Measurements from ENCODE around the gene PMM1.
A peak's percentile ranks its signal among the peaks of the same experiment; 100 is the strongest.

PMM1 gene

DNA sequence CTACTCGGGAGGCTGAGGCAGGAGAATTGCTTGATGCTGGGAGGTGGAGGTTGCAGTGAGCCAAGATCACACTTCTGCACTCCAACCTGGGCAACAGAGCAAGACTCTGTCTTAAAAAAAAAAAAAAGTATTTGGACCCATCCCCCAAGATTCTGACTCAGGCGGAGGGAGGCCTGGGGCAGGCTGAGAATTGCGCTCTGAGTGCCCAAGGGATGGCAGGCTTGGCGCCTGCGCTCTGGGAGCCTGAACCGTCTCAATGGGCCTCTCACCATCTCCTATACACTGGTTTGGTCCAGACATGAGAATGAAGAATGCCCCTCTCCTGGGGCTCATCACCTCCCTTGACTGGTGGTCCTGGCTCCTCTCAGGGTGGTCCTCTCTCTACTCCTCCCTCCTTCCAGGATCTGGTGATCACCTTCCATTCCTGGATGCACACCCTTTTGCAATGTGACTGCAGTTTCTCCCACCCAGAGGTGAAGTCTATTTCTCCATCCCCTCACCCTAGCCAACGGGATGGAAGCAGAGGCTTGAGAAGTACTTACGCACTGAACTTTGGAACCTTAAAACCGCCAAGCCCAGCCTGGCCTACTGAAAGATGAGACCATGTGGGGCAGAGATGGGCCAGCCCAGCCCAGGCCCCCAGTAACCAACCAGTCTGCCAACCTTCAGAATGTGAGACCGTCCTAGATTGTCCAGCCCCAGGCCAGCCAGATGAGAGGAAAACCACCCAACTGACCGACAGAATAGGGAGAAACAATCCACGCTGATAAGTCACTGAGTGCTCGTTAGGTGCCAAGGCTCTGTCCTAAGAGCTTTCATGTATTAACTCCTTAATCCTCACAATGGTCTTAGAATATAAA, 50.3 kb downstream of the PMM1 start:
- TF ChIP-seq, protein P1, sequence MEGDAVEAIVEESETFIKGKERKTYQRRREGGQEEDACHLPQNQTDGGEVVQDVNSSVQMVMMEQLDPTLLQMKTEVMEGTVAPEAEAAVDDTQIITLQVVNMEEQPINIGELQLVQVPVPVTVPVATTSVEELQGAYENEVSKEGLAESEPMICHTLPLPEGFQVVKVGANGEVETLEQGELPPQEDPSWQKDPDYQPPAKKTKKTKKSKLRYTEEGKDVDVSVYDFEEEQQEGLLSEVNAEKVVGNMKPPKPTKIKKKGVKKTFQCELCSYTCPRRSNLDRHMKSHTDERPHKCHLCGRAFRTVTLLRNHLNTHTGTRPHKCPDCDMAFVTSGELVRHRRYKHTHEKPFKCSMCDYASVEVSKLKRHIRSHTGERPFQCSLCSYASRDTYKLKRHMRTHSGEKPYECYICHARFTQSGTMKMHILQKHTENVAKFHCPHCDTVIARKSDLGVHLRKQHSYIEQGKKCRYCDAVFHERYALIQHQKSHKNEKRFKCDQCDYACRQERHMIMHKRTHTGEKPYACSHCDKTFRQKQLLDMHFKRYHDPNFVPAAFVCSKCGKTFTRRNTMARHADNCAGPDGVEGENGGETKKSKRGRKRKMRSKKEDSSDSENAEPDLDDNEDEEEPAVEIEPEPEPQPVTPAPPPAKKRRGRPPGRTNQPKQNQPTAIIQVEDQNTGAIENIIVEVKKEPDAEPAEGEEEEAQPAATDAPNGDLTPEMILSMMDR (IDR thresholded peaks at IDR 0.05; ENCODE audit: control insufficient read depth, extremely low read depth, insufficient read depth), result no peak
- H3K4me3 ChIP-seq (ENCODE audit: low read depth, low read length), result no peak overlapping the region
- no peak for DNase-seq (ENCODE audit: low read depth)

DNA sequence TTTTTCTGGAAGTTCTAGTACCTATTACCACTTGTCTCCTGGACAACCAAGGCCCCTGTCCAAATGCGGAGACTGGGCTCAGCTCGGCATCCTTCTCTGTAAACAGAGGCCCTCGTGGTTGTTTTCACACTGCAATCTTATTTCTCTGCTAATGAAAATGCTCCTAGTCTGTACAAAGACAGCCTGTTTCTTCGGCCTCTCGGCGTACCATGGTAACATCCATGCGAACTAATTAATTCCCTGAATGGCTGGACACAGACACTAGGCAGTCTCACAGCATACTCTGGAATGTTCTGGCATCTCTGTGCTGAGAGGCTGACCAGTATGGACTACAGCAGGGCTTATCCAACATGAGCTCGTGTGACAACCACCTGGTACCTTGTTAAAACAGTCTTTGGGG, 51.1 kb downstream of the PMM1 start:
- no peak for DNase-seq (ENCODE audit: low read depth)
- no peak overlapping the region for H3K4me3 ChIP-seq (ENCODE audit: low read depth, low read length)
- TF ChIP-seq, protein P1 (IDR thresholded peaks at IDR 0.05; ENCODE audit: control insufficient read depth, extremely low read depth, insufficient read depth), result no peak

DNA sequence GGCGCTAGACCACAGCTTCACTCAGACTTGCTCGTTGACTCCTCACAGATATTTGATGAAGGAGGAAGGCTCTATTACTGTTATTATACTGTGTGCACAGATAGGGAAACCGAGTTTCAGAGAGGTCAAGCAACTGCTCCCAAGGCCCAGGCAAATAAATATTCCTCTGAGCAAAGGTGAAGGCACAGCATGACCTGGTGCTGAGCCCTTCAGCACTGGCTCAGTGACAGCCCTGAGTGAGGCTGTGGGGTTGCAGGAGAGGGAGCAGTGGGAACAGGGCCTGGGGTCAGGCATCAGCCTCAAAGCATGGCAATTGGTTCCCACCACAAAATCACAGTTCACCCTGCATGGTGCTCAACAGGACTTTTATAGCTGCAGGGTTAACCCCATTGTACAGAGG, 52.4 kb downstream of the PMM1 start:
- no peak for DNase-seq (ENCODE audit: low read depth)
- TF ChIP-seq, protein P1 (IDR thresholded peaks at IDR 0.05; ENCODE audit: control insufficient read depth, extremely low read depth, insufficient read depth), result no peak
- H3K4me3 ChIP-seq (ENCODE audit: low read depth, low read length), result no peak overlapping the region

DNA sequence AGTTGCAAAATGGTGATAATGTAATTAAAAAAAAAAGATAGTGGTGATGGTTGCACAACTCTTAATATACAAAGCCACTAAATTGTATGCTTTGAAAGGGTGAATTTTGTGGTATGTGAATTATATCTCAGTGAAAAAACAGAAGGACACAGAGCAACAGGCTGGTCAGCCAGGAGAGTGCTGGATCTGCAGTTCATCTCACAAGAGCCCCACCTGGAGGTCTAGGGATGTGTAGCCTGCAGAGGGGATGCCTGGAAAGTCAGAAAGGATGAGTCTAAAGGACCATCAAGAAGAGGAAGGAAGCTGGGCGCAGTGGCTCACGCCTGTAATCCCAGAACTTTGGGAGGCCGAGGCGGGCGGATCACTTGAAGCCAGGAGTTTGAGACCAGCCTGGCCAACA, 54.4 kb downstream of the PMM1 start:
- TF ChIP-seq, protein P1 (IDR thresholded peaks at IDR 0.05; ENCODE audit: control insufficient read depth, extremely low read depth, insufficient read depth), result no peak
- no peak for DNase-seq (ENCODE audit: low read depth)
- no peak overlapping the region for H3K4me3 ChIP-seq (ENCODE audit: low read depth, low read length)

DNA sequence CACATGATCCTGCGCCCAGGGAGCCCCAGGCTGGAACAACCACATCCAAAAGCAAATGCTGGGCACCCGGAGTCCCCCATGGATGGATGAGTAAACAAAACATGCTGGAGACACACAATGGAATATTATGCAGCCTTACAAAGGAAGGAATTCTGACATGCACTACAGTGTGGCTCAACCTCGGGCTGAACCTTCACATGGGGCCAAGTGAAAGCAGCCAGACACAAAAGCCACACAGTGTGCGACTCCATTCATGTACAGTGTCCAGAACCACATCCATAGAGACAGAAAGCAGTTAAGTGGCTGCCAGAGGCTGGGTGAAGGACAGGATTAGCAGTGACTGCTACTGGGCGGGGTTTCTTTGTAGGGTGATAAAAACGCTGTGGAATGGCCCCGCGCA, 55.4 kb downstream of the PMM1 start:
- TF ChIP-seq, protein P1 (IDR thresholded peaks at IDR 0.05; ENCODE audit: control insufficient read depth, extremely low read depth, insufficient read depth), result no peak
- no peak for DNase-seq (ENCODE audit: low read depth)

DNA sequence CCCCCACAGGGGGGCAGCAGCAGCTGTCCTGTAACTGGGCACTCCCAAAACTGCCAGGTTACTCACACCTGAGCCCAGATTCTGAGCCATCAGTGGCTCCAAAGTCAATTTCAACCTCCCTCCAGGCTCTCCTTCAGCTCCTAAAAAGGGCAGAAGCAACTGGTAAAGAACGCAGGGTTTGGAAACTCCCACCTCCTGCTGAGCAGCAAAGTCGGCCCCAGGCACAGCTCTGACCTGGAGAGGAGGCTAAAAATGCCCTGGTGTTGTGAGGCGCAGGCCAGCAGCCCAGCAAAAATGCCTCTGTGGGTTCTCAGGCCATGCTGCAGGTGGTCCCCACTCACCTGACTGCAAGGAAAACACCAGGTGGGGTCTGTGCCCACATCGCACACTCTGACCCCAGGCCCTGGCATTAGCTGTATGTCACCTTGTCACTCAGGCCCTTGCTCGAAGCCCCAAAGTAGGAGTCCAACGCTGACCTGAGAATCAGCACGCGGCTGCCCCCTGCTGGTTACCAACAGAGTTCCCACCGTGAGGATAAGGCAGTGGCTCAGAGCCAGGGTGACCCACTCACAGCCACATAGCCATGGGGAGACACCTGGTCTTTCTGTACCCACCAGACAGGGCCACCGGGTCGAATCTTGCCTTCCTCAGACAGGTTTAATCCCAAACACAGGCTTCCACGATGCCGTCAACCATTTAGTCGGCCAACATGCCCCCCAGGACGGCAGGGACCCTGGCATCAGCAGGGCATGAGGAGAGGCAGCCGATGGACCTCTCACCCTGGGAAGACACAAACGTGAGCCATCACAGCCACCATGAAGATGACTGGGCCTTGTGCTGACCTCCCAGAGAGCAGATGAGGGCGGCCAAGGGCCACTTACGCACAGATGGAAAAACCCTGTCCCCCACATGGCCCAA, 56.5 kb downstream of the PMM1 start:
- no peak overlapping the region for H3K4me3 ChIP-seq (ENCODE audit: low read depth, low read length)
- DNase-seq (ENCODE audit: low read depth), result no peak
- TF ChIP-seq, protein P1 (IDR thresholded peaks at IDR 0.05; ENCODE audit: control insufficient read depth, extremely low read depth, insufficient read depth), result peak; percentile 67

More for the DNA sequence above, 55.4 kb downstream of the PMM1 start:
- H3K4me3 ChIP-seq (ENCODE audit: low read depth, low read length), result no peak overlapping the region
